ENCODE results near the gene LTC4S. TPM values are rescaled to one million over a fixed set of nuclear protein-coding genes. Genes with fewer than 3 reads are reported as not detected.
A peak's percentile ranks its signal among the peaks of the same experiment; 100 is the strongest.

Gene LTC4S
- total and polyA plus RNA-seq, 4 donors: 4.0 to 25.3 (median 8.3) TPM

DNA sequence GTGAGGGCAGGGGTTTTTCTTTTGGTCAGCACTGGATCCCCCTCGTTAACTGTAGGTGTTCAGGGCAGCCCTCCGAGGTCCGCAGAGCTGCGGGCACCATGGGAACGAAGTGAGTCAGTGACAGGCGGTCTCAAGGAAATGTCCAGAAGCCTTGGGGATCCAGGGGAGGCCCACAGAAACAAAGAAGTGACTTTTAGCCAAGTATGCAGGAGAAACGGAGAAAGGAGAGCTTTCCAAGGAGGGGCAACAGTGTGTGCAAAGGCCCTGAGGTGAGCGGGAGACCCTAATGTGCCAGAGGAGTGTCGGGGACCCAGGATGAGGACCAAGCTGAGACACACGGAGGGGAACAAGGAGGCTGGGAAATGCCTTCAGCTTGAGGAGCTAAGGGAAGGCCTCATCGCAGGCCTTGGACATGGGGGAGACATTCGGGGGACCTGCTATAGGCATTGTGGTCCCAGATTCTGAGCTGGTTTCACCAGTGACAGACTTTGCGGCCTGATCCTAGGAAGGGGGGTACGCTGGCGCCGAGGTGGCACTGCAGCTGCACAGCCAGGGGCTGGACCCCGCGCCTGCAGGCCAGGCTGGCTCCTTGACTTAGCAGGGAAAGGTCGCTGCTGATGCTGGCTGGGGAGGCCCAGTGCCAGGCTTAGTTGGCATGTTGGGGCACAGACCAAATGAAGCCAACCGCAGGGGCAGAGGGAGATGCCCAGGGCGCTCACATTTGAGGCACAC lies 3.3 kb downstream of the LTC4S start:
- H3K27ac ChIP-seq (ENCODE audit: low read depth in 1 of 2, low read length in 1 of 2): peak overlapping the region in 1 of 2 donors; percentile 77
- H3K4me1 ChIP-seq (ENCODE audit: control insufficient read depth in 5 of 5, insufficient read depth in 5 of 5, low read length in 5 of 5): peaks cover 3 to 44% (median 7%) of the 10 kb centered on the region in 5 donors
- no peak overlapping the region for H3K4me3 ChIP-seq
- TF ChIP-seq, protein P1, sequence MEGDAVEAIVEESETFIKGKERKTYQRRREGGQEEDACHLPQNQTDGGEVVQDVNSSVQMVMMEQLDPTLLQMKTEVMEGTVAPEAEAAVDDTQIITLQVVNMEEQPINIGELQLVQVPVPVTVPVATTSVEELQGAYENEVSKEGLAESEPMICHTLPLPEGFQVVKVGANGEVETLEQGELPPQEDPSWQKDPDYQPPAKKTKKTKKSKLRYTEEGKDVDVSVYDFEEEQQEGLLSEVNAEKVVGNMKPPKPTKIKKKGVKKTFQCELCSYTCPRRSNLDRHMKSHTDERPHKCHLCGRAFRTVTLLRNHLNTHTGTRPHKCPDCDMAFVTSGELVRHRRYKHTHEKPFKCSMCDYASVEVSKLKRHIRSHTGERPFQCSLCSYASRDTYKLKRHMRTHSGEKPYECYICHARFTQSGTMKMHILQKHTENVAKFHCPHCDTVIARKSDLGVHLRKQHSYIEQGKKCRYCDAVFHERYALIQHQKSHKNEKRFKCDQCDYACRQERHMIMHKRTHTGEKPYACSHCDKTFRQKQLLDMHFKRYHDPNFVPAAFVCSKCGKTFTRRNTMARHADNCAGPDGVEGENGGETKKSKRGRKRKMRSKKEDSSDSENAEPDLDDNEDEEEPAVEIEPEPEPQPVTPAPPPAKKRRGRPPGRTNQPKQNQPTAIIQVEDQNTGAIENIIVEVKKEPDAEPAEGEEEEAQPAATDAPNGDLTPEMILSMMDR (IDR thresholded peaks at IDR 0.05; ENCODE audit: control extremely low read depth, extremely low read depth): no peak
- H3K36me3 ChIP-seq (ENCODE audit: control insufficient read depth in 4 of 4, insufficient read depth in 4 of 4, low read length in 4 of 4): peaks cover 0 to 39% (median 19%) of the 10 kb centered on the region in 4 donors
- no peaks in the 10 kb centered on the region for H3K27me3 ChIP-seq (ENCODE audit: control insufficient read depth in 3 of 3, insufficient read depth in 3 of 3, low read length in 2 of 3)
- ATAC-seq (ENCODE audit: insufficient read depth, low FRiP score) (no peak), DNase-seq (no peak)
- 92% methylated on average over 21 of the region's 21 CpGs for WGBS, 2 donors
- H3K9me3 ChIP-seq (ENCODE audit: control insufficient read depth in 4 of 4, insufficient read depth in 3 of 4, low read length in 3 of 4): no peaks in the 10 kb centered on the region
- H3K9ac ChIP-seq (ENCODE audit: insufficient read depth in 1 of 2, low read length in 2 of 2): no peak overlapping the region

DNA sequence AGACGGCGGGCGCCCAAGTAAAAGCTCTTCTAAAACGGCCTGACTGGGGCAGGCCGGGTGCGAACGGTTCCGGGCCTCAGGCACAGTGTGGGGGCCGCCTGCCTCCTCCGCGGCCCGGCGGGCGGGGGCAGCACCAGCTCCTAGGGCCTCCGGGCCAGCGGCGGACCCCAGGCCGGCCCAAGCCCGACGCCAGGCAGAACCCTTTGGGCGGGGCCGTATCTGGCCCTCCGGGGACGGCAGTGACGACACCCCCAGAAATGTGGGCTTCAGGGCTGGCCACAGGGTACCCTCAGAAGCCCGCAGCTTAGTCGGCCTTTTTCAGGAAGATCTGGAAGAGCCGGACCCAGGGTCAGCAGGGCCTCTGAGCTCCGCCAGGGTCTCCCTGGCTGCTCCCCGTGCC lies 4.0 kb downstream of the LTC4S start:
- no peaks in the 10 kb centered on the region for H3K9me3 ChIP-seq (ENCODE audit: control insufficient read depth in 4 of 4, insufficient read depth in 3 of 4, low read length in 3 of 4)
- H3K36me3 ChIP-seq (ENCODE audit: control insufficient read depth in 4 of 4, insufficient read depth in 4 of 4, low read length in 4 of 4): peaks cover 0 to 39% (median 20%) of the 10 kb centered on the region in 4 donors
- no peaks in the 10 kb centered on the region for H3K27me3 ChIP-seq (ENCODE audit: control insufficient read depth in 3 of 3, insufficient read depth in 3 of 3, low read length in 2 of 3)
- H3K4me1 ChIP-seq (ENCODE audit: control insufficient read depth in 5 of 5, insufficient read depth in 5 of 5, low read length in 5 of 5): peaks cover 0 to 39% (median 7%) of the 10 kb centered on the region in 5 donors
- no peak overlapping the region for H3K27ac ChIP-seq (ENCODE audit: low read depth in 1 of 2, low read length in 1 of 2)
- ATAC-seq (ENCODE audit: insufficient read depth, low FRiP score) (no peak), DNase-seq (no peak)
- no peak overlapping the region for H3K4me3 ChIP-seq
- no peak overlapping the region for H3K9ac ChIP-seq (ENCODE audit: insufficient read depth in 1 of 2, low read length in 2 of 2)
- WGBS, 2 donors: 96% methylated on average over 30 of the region's 30 CpGs
- TF ChIP-seq, protein P1 (IDR thresholded peaks at IDR 0.05; ENCODE audit: control extremely low read depth, extremely low read depth): no peak

DNA sequence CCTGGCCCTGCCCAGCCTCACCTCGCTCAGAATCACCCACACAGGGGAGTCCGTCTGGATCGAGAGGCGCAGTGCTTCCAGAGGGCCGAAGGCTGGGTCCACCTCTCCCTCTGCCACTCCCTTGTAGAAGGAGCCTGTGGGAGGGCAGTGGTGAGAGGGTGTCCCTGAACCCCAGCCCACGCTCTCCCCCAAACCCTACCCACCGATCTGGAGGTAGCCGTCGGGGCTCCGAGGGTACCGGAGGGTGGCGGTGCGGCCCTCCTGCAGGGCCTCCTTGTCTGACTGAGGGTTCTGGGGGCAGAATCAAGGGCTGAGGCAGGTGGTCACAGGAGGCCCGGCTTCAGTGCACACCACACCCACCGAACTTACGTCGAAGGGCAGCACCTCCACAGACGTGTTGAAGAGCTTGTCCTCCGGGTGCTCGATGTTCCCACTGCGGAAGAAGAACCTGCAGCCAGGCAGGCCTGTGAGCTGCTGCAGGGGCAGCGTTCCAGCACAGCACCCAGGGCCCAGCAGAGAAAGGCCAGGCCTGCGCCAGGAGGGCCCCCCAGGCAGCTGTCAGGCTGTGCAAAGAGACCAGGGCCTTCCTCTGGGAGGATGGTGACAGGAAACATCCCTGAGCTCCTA lies 4.5 kb downstream of the LTC4S start:
- Histone ChIP-seq H3K4me3 (no peak overlapping the region), H3K9ac (ENCODE audit: insufficient read depth in 1 of 2, low read length in 2 of 2) (no peak overlapping the region), H3K27ac (ENCODE audit: low read depth in 1 of 2, low read length in 1 of 2) (no peak overlapping the region), H3K36me3 (ENCODE audit: control insufficient read depth in 4 of 4, insufficient read depth in 4 of 4, low read length in 4 of 4) (peaks cover 0 to 39% (median 21%) of the 10 kb centered on the region in 4 donors), H3K4me1 (ENCODE audit: control insufficient read depth in 5 of 5, insufficient read depth in 5 of 5, low read length in 5 of 5) (peaks cover 0 to 39% (median 5%) of the 10 kb centered on the region in 5 donors), H3K27me3 (ENCODE audit: control insufficient read depth in 3 of 3, insufficient read depth in 3 of 3, low read length in 2 of 3) (no peaks in the 10 kb centered on the region), H3K9me3 (ENCODE audit: control insufficient read depth in 4 of 4, insufficient read depth in 3 of 4, low read length in 3 of 4) (no peaks in the 10 kb centered on the region)
- no peak for DNase-seq
- ATAC-seq (ENCODE audit: insufficient read depth, low FRiP score): no peak
- WGBS, 2 donors: 96 to 99% methylated on average over 23 of the region's 23 CpGs
- TF ChIP-seq, protein P1 (IDR thresholded peaks at IDR 0.05; ENCODE audit: control extremely low read depth, extremely low read depth): no peak
